Measurements from ENCODE around the gene LCE5A.
"Not testable (repeated sequence)": the region's sequence is repeated elsewhere in the genome, so short reads cannot be mapped to it uniquely, and the experiment has no call there.

Gene LCE5A, protein sequence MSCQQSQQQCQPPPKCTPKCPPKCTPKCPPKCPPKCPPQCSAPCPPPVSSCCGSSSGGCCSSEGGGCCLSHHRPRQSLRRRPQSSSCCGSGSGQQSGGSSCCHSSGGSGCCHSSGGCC

DNA sequence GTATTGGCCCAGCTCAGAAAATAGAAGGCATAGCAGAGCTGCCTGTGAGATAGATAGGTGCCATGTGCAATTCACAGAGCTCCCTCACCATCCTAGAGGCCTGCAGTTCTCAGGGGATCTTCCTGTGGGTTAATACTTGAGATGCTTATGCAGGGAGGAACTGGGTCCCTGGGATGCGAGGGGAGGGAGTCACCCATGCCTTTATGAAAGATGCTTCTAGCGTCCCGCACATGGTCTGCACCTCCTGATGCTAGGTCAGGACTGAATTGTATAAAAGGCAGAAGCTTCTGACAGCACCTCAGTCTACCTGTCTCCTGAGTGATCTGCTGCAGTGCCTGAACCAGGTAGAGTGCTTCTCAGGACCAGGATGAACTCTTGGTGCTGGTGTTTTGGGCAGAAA lies at the start of gene LCE5A:
LCE5A (plus strand) TSS at position 301 of the 400 bp plus-strand sequence. CDS start 732 bp downstream, outside the sequence.
- no peak for DNase-seq (ENCODE audit: low read depth, low spot score)

GRCh38 chr1:152461544-152461943 lies 49.1 kb upstream of the LCE5A start:
- DNase-seq (ENCODE audit: low read depth, low spot score): peak; percentile 33

DNA sequence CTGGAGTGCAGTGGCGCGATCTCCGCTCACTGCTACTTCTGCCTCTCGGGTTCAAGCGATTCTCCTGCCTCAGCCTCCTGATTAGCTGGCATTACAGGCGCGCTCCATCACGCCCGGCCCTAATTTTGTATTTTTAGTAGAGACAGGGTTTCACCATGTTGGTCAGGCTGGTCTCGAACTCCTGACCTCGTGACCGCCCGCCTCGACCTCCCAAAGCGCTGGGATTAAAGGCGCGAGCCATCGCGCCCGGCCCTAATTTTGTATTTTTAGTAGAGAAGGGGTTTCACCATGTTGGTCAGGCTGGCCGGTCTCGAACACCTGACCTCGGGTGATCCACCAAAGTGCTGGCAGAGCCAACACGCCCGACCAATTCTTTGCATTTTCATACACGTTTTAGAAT lies 48.0 kb upstream of the LCE5A start:
- no peak for DNase-seq (ENCODE audit: low read depth, low spot score)

DNA sequence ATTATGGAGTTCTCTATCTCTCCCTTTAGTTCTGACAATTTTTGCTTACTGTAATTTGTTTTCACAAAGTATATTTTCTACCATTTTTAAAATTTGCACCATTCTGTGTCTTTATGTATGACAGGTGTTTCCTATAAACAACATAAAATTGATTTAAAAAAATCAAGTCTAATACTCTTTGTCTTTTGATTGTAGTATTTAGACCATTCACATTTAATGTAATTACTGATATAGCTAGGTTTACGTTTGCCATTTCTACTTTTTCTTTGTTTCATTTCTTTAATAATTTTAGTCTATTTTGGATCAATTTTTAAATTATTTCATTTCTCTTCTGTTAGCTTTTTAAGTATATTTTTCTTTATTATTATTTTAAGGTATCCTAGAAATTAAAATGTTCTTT lies 44.4 kb upstream of the LCE5A start:
- no peak for DNase-seq (ENCODE audit: low read depth, low spot score)

GRCh38 chr1:152473887-152474537 lies 36.6 kb upstream of the LCE5A start:
- DNase-seq (ENCODE audit: low read depth, low spot score): no peak

DNA sequence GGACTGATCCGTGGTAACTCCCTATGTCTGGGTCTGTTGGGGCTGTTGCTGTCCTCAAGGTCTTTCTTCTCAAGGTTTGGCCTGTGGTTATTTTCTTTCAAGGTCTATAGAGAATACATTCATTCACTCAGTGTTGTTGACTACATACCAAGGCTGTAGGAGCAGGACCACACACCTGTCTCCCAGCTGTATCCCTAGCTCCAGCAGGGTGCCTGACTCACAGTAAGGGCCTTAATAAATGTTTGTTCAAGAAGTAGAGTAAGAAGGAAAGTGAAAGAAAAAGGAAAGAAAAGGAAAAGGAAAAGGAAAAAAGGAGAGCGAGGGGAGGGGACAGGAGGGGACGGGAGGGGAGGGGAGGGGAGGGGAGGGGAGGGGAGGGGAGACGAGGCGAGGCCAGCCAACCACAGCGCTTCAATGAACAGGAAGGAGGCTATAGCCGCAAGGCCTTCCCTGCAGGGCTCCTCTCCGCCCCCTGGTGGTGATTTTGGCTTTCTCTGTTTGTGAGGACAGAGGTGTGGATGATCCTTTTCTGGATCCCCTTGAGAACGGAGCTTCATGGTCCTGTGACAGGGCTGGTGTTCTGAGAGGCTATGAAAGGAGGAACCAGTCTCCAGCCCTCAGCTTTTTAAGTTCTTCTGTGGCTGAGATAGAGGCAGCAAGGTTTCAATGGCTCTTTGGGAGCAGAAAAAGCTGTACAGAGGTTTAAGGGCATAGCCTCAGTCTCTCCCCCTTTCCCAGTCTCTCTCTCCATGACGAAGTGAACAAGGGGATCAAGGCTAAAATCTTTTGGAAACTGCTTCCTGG lies 30.6 kb upstream of the LCE5A start:
- peak; percentile 16 for DNase-seq (ENCODE audit: low read depth, low spot score)

DNA sequence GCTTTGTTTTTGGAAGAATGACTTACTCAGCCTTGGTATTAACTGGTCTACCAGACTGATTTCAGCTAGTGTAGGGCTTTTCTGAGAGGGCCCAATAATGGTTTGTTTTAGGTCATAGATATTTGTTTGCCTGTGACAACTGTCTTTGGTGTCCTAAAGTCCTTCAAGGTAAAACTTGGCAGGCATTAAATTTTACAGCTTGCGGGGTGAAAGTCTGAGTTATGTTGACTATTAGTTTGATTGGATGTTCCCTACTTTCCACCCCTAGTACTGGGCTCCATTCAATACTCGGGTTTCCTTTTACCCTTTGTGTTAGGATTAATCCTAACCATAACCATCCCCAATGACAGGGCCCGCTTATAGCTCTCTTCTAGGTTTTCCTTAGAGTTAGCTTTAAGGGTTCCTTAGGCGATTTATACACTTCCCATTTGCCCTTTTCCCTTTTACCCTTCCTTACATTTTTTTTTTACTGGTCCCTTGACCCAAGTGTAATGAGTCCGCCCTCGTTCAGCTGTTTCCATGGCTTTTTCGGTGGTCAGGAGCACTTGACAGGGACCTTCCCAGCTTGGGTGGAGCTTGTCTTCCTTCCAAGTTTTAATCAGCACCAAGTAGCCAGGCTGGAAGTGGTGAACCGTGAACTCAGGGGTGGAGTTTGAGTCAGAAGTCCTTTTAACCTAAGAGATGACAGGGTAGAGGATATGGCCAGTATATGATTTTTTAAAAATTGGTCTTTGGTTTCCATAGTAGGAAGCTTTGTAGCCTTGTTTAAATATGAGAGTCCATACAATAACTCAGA lies 28.5 kb upstream of the LCE5A start:
- no peak for DNase-seq (ENCODE audit: low read depth, low spot score)

DNA sequence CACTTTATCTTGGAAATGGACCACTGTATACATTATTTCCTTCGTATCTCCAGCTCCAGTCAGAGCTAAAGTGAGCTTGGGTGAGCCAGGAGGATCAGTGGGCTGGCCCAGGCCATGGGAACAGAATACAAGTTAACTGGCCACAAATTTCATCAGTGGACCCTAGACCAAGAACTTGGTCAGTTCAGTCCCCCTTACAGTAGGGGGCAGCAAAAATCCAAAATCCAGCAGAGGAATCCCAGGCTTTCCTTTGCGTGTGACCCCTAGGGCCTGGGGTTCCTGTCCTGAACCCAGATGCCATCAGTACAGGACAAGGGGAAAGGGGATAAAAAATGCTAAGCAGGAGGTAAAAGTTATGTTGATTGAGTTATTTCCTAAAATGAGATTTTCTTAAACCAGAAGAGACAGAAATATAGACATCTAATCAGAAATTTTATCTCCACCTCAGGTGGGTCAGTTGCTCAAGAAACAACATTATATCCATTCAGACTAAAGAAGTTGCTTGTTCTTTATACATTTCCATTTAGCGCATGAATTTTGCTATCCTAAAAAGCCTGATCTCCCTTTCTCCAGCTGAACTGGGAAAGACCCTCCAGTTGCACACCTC lies 24.1 kb upstream of the LCE5A start:
- DNase-seq (ENCODE audit: low read depth, low spot score): no peak

- no peak for DNase-seq (ENCODE audit: low read depth, low spot score)
Measured at GRCh38 chr1:152487871-152488270, 22.7 kb upstream of the LCE5A start.

DNA sequence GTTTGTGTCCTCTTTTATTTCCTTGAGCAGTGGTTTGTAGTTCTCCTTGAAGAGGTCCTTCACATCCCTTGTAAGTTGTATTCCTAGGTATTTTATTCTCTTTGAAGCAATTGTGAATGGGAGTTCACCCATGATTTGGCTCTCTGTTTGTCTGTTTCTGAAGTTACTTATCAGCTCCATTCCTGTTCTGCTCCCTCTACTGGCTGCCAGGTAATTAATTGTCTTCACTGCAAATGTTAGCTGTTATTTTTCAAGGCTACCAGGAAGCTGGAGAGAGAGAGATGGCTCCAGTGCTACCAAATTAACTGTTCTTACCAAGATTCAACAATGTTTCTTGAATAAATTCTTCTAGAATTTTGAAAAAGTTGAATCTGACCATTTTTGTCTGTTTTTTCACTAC lies 19.1 kb upstream of the LCE5A start:
- not testable (repeated sequence) for DNase-seq (ENCODE audit: low read depth, low spot score)

- no peak for DNase-seq (ENCODE audit: low read depth, low spot score)
Measured at GRCh38 chr1:152495066-152495675, 15.4 kb upstream of the LCE5A start.

GRCh38 chr1:152497273-152497672 lies 13.3 kb upstream of the LCE5A start:
- DNase-seq (ENCODE audit: low read depth, low spot score): no peak

GRCh38 chr1:152501704-152502103 lies 8.9 kb upstream of the LCE5A start:
- no peak for DNase-seq (ENCODE audit: low read depth, low spot score)

DNA sequence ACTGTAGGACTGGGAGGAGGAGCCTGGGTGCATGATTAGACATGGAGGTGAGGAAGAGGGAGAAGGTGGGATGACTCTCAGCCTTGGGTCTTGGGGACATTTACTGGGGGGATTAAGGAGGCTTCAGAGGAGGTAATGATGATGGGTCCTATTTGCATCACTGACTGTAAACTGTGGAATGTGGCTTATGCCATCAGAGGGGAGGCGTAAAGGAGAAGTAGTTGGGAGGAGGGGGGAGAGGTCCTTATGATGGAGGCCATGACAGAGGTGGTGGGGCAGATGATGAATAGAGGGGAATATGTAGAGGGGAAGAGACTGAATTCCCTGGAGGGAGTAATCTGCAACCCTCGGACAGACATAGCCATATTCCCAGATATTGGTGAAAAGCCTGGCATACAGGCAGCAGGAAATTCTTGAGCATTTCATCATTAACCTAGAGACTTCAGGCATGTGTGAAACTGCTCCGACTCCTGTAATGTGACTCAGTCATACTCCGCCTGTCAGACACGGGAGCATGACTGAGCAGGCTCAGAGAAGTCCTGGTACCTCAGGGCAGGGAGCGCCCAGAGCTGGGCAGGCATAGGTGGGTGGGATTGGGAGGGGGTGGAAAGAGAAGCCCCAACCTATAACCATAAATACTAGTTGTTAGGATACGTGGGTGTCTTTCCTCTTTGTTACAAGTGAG lies 8.0 kb upstream of the LCE5A start:
- DNase-seq (ENCODE audit: low read depth, low spot score): no peak

GRCh38 chr1:152505083-152505482 lies 5.5 kb upstream of the LCE5A start:
- no peak for DNase-seq (ENCODE audit: low read depth, low spot score)

GRCh38 chr1:152506899-152507498 lies 3.6 kb upstream of the LCE5A start:
- DNase-seq (ENCODE audit: low read depth, low spot score): no peak

DNA sequence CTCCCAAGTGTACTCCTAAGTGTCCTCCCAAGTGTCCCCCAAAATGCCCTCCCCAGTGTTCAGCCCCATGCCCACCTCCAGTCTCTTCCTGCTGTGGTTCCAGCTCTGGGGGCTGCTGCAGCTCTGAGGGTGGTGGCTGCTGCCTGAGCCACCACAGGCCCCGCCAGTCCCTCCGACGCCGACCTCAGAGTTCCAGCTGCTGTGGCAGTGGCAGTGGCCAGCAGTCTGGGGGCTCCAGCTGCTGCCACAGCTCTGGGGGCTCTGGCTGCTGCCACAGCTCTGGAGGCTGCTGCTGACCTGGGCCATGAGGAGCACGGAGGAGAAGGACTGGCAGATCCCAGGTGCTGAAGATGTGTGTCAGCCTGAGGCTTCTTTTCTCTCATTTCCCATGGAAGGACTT lies 993 bp downstream of the LCE5A start:
- DNase-seq (ENCODE audit: low read depth, low spot score): no peak

GRCh38 chr1:152513081-152513480 lies 2.5 kb downstream of the LCE5A start:
- no peak for DNase-seq (ENCODE audit: low read depth, low spot score)

DNA sequence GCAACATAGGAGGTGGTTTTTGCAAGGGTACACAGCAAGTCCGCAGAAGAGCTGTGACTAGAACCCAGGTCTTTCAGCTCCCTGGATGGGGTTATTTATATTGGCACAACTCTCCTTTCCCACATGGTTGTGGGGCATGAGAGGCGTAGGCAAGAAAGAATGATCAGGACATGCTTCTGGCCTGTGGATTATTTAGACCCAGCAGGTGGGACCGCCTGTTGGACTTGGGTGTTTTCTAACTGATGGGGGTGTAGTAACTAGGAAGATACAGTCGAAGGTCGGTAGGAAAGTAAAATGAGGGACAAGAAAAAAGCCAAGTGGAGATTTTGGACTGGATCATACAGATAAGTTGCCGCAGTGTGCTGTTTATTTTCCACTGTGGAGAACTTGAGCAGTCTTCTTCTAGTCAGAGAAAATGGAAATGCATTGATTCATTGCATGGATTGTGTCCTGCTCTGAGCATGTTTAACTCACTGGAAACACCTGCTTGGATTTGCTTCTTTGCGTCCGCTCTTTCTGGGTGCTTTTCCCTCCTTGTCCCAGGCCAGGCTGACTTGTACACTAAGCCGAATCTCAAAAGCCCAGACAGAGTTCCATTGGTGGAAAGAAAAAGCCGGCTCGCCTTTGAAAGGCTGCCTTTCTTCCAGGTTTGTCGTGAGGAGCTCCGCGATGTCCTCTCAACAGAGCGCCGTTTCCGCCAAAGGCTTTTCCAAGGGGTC lies 4.3 kb downstream of the LCE5A start:
- DNase-seq (ENCODE audit: low read depth, low spot score): no peak

DNA sequence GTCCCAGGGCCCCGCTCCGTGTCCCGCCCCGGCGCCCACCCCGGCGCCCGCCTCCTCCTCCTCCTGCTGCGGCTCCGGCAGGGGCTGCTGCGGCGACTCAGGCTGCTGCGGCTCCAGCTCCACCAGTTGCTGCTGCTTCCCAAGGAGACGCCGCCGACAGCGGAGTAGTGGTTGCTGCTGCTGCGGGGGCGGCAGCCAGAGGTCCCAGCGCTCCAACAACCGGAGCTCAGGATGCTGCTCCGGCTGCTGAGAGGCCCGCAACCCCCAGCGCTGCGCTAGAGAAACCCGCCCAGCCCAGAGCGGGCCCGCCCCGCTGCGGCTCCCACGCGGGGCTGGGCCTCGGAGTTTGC lies 4.8 kb downstream of the LCE5A start:
- no peak for DNase-seq (ENCODE audit: low read depth, low spot score)

Data from activated CD4-positive, CD25-positive, alpha-beta regulatory T cell treated with anti-CD3 and anti-CD28 coated beads, Interleukin-2, amount 50 U/mL, for 16 hours (primary cell).